A549 (cell line): ENCODE results near the gene GLIS1.

ENCODE experiments used
- CBX8 ChIP-seq: fragments of 200-600 bp; sonication (generic); IDR thresholded peaks from 2 replicates; pipeline ENCODE4 v1.6.1; 2016
- CEBPB ChIP-seq, 2 experiments: fragments of >200 bp in 1 of 2; sonication (Bioruptor Twin) in 1 of 2; formaldehyde crosslinking in 1 of 2; IDR thresholded peaks; 2 replicates each; pipeline ENCODE4 v1.6.1; 2012 to 2016
- CHD2 ChIP-seq: fragments of 150-350 bp; IDR thresholded peaks from 2 replicates; pipeline ENCODE4 v1.6.1; 2014; ENCODE audit warnings: low read length; ENCODE audit not compliant: partially characterized antibody
- CTCF ChIP-seq: fragments of >200 bp; sonication (Bioruptor Twin); formaldehyde crosslinking; IDR thresholded peaks from 3 replicates; pipeline ENCODE4 v1.5.1; 2016
- EP300 ChIP-seq, 2 experiments: fragments of >200 bp; sonication (Bioruptor Twin); formaldehyde crosslinking; IDR thresholded peaks; 2 replicates in 1 of 2; 3 replicates in 1 of 2; pipeline ENCODE4 v1.6.1; 2016 to 2017
- HDAC2 ChIP-seq: fragments of 200-600 bp; sonication (generic); IDR thresholded peaks from 2 replicates; pipeline ENCODE4 v1.6.1; 2016
- MAFK ChIP-seq: fragments of 450-650 bp; IDR thresholded peaks from 2 replicates; pipeline ENCODE4 v1.6.1; 2014; ENCODE audit not compliant: partially characterized antibody
- POLR2A ChIP-seq: IDR thresholded peaks from 2 replicates; pipeline ENCODE4 v1.6.1; 2012; ENCODE audit warnings: mild to moderate bottlenecking, low read length
- SREBF2 ChIP-seq: fragments of 450-650 bp; IDR thresholded peaks from 2 replicates; pipeline ENCODE4 v1.6.1; 2014; ENCODE audit warnings: mild to moderate bottlenecking, moderate library complexity
- ZFP36 ChIP-seq: fragments of 450-650 bp; IDR thresholded peaks from 2 replicates; pipeline ENCODE4 v1.6.1; 2014; ENCODE audit warnings: borderline replicate concordance; ENCODE audit not compliant: partially characterized antibody

GRCh38 chr1:53716150-53716549 lies 22.8 kb downstream of the GLIS1 start:
- TF ChIP-seq CEBPB (IDR thresholded peaks at IDR 0.05) (no peak), CTCF (no peak), POLR2A (no peak), ZFP36 (no peak), CHD2 (no peak), MAFK (no peak), HDAC2 (no peak), EP300 (IDR thresholded peaks at IDR 0.05) (no peak), CBX8 (no peak), SREBF2 (no peak)
